Measurements from ENCODE around the gene DENND1B.

DENND1B gene

GRCh38 chr1:197775282-197776262 lies at the start of gene DENND1B:
TSS of gene DENND1B (minus strand) at chr1:197775480. CDS start at chr1:197775155, 325 bp downstream.
- DNase-seq (ENCODE audit: low read depth) = peak; percentile 52

GRCh38 chr1:197814306-197814705 lies 39.0 kb upstream of the DENND1B start:
- DNase-seq (ENCODE audit: low read depth) = no peak

GRCh38 chr1:197813741-197814140 lies 38.5 kb upstream of the DENND1B start:
- DNase-seq (ENCODE audit: low read depth) = no peak

GRCh38 chr1:197811769-197812168 lies 36.5 kb upstream of the DENND1B start:
- DNase-seq (ENCODE audit: low read depth) = no peak

- DNase-seq (ENCODE audit: low read depth) = no peak
Observed at GRCh38 chr1:197810812-197811211, 35.5 kb upstream of the DENND1B start.

GRCh38 chr1:197808880-197809279 lies 33.6 kb upstream of the DENND1B start:
- no peak for DNase-seq (ENCODE audit: low read depth)

- DNase-seq (ENCODE audit: low read depth) = no peak
Observed at GRCh38 chr1:197807739-197808453, 32.6 kb upstream of the DENND1B start.

- DNase-seq (ENCODE audit: low read depth) = no peak
Observed at GRCh38 chr1:197807216-197807615, 31.9 kb upstream of the DENND1B start.

- no peak for DNase-seq (ENCODE audit: low read depth)
Observed at GRCh38 chr1:197806718-197807117, 31.4 kb upstream of the DENND1B start.

- no peak for DNase-seq (ENCODE audit: low read depth)
Observed at GRCh38 chr1:197801684-197802083, 26.4 kb upstream of the DENND1B start.

- DNase-seq (ENCODE audit: low read depth) = no peak
Observed at GRCh38 chr1:197801111-197801482, 25.8 kb upstream of the DENND1B start.

- no peak for DNase-seq (ENCODE audit: low read depth)
Observed at GRCh38 chr1:197800379-197801110, 25.3 kb upstream of the DENND1B start.

- DNase-seq (ENCODE audit: low read depth) = no peak
Observed at GRCh38 chr1:197799271-197799670, 24.0 kb upstream of the DENND1B start.

- no peak for DNase-seq (ENCODE audit: low read depth)
Observed at GRCh38 chr1:197798492-197798891, 23.2 kb upstream of the DENND1B start.

GRCh38 chr1:197797010-197797409 lies 21.7 kb upstream of the DENND1B start:
- no peak for DNase-seq (ENCODE audit: low read depth)

- no peak for DNase-seq (ENCODE audit: low read depth)
Observed at GRCh38 chr1:197788741-197789739, 13.8 kb upstream of the DENND1B start.

- DNase-seq (ENCODE audit: low read depth) = no peak
Observed at GRCh38 chr1:197787623-197788536, 12.6 kb upstream of the DENND1B start.

- DNase-seq (ENCODE audit: low read depth) = no peak
Observed at GRCh38 chr1:197787056-197787455, 11.8 kb upstream of the DENND1B start.

- no peak for DNase-seq (ENCODE audit: low read depth)
Observed at GRCh38 chr1:197786280-197786679, 11.0 kb upstream of the DENND1B start.

GRCh38 chr1:197783510-197783948 lies 8.2 kb upstream of the DENND1B start:
- no peak for DNase-seq (ENCODE audit: low read depth)
